Esophagus (tissue), 2 donors: ENCODE results near the gene SLC6A7. TPM values are rescaled to one million over a fixed set of nuclear protein-coding genes. Genes with fewer than 3 reads are reported as not detected.
A peak's percentile ranks its signal among the peaks of the same experiment; 100 is the strongest.

ENCODE experiments used
- H3K27ac ChIP-seq, 2 donors: one replicate each; pipeline ENCODE4 v1.5.1; 2013; ENCODE audit warnings: low read depth in 2 of 2, mild to moderate bottlenecking in 2 of 2, inconsistent platforms in 1 of 2, low read length in 1 of 2, moderate library complexity in 1 of 2
- H3K27me3 ChIP-seq, 2 donors: one replicate each; pipeline ENCODE4 v1.6.1; 2013; ENCODE audit warnings: low read length in 2 of 2, control low read depth in 1 of 2, mild to moderate bottlenecking in 1 of 2; ENCODE audit not compliant: insufficient read depth in 2 of 2, control insufficient read depth in 1 of 2
- H3K36me3 ChIP-seq, 2 donors: one replicate each; pipeline ENCODE4 v1.6.1; 2013; ENCODE audit warnings: low read length in 1 of 2; ENCODE audit not compliant: control insufficient read depth in 2 of 2, insufficient read depth in 2 of 2
- H3K4me1 ChIP-seq, 2 donors: one replicate each; pipeline ENCODE4 v1.6.1; 2013; ENCODE audit warnings: low read length in 1 of 2; ENCODE audit not compliant: control insufficient read depth in 2 of 2, insufficient read depth in 2 of 2
- H3K4me3 ChIP-seq, 2 donors: one replicate each; pipeline ENCODE4 v1.5.1; 2013; ENCODE audit warnings: low read length in 2 of 2, mild to moderate bottlenecking in 2 of 2, low read depth in 1 of 2, moderate library complexity in 1 of 2
- H3K9me3 ChIP-seq, 2 donors: one replicate each; pipeline ENCODE4 v1.6.1; 2013; ENCODE audit warnings: mild to moderate bottlenecking in 2 of 2, low read depth in 1 of 2, low read length in 1 of 2, moderate library complexity in 1 of 2; ENCODE audit not compliant: control insufficient read depth in 2 of 2, insufficient read depth in 1 of 2
- WGBS, 2 donors: extraction: QIAGEN DNeasy Blood & Tissue Kit; methylation state at CpG; one replicate each; pipeline ENCODE4 v1.1.7; 2013; 5-methylcytosine and 5-hydroxymethylcytosine counted together
- polyA plus RNA-seq, 2 donors: library from polyadenylated mRNA; stranded (reverse); fragments of 200-250 nt; gene quantifications; one replicate each; pipeline ENCODE4 v1.2.3, GENCODE V29; 2013
- donor health status: healthy with polysubstance abuse.
- donor health status: Bipolar disorder and iron deficiency.

The SLC6A7 gene
- polyA plus RNA-seq, 2 donors, result not detected

DNA sequence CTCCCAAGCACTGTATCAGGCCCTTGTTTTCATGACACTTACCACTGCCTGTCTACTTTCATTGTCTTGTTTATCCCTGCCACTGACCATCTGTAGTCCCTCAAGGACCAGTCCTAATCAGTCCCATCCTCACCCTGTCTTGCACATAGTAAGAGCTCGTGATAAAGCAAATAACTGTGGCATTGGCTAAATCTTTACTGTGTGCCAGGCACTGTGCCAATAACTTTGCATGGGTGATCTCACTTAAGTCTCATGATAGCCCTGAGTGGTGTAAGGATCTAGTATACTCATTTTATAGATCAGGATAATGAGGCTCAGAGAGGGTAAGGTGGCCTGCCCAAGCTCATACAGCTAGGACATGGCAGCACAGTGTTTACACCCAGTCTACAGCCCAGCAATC, 17.7 kb upstream of the SLC6A7 start:
- Histone ChIP-seq H3K27me3 (no peaks in the 10 kb centered on the region), H3K36me3 (no peaks in the 10 kb centered on the region), H3K4me1 (no peaks in the 10 kb centered on the region), H3K27ac (no peak overlapping the region), H3K9me3 (no peaks in the 10 kb centered on the region), H3K4me3 (no peak overlapping the region)
- WGBS, 2 donors, result 54 to 71% methylated on average over 1 of the region's 1 CpG

DNA sequence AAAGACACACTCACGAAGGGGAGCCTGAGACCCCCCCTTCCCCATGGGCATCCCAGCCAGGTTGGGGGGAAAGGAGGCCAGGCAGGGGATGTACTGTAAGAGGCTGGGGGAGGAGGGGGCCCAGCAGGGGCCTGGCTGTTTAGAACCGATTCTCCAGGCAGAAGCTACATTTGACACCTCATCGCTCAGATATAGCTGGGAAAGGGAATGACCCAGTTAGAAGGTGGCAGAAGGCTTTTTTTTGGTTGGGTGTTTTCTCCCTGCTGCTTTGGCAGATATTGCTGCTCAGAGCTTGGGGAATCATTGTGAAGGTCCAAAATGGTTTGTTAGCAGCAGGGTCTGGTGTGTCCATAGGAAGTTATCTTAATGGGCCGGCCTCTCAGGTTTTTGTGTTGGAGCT, 17.3 kb upstream of the SLC6A7 start:
- Histone ChIP-seq H3K4me3 (no peak overlapping the region), H3K9me3 (no peaks in the 10 kb centered on the region), H3K27ac (no peak overlapping the region), H3K27me3 (no peaks in the 10 kb centered on the region), H3K4me1 (no peaks in the 10 kb centered on the region), H3K36me3 (no peaks in the 10 kb centered on the region)
- WGBS, 2 donors, result 92 to 95% methylated on average over 4 of the region's 4 CpGs

DNA sequence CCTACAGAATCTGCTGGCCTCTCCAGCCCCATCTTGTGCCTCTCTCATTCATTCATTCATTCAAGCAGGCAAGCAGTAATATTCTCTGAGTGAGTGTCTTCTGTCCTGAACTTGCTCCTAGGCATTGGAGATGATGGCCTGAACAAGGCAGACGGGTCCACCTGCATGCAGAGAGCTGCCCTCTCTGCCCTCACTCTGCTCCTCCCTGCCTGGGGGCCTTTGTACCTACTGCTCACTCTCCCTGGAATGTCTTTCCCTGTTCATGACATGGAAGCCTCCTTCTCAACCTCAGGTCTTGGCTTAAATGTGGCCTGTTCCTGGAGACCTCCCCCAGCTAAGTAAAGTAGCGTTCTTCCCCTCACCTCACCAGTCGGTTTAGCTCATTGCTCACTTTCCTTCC, 16.7 kb upstream of the SLC6A7 start:
- no peak overlapping the region for H3K27ac ChIP-seq
- H3K4me3 ChIP-seq, result no peak overlapping the region
- no peaks in the 10 kb centered on the region for H3K36me3 ChIP-seq
- 80 to 85% methylated on average over 3 of the region's 3 CpGs for WGBS, 2 donors
- H3K9me3 ChIP-seq, result no peaks in the 10 kb centered on the region
- no peaks in the 10 kb centered on the region for H3K27me3 ChIP-seq
- no peaks in the 10 kb centered on the region for H3K4me1 ChIP-seq

DNA sequence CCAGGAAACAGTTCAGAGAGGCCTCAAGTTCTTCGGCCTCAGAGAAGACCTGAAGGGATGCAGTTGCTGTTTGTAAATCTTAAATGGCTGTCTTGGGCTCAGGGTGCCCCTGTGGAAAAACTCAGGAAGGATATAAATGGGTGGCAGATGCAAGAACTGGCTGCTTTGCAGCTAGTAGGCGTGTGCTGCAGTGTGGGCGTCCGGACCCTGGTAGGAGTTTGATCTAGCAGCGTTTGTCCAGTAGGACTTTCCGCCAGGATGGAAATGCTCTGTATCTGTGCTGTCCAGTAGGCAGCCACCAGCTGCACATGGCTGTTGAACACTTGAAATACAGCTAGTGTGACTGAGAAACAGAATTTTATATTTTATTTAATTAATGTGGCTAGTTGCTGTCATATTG, 15.6 kb upstream of the SLC6A7 start:
- WGBS, 2 donors, result 85 to 89% methylated on average over 6 of the region's 6 CpGs
- H3K27ac ChIP-seq, result no peak overlapping the region
- H3K4me3 ChIP-seq, result no peak overlapping the region
- H3K9me3 ChIP-seq, result no peaks in the 10 kb centered on the region
- H3K27me3 ChIP-seq, result no peaks in the 10 kb centered on the region
- no peaks in the 10 kb centered on the region for H3K4me1 ChIP-seq
- H3K36me3 ChIP-seq, result no peaks in the 10 kb centered on the region

DNA sequence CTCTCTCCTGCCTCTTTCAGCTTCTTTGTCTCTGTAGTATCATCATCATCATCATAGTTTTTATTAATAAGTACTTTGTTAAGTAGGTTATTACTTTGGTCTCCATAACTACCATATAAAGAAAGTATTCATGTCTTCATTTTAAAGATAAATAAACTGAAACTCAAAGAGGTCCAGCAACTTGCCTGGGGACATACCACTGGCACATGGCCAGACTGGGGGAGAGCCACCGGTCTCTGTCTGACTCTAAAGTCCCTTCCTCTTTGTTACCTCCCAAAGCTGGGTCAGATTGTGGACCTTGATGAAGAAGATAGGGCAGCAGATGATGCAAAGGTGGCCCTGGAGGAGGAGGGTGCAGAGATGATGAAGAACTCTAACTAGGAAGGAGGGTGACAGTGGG, 14.8 kb upstream of the SLC6A7 start:
- Histone ChIP-seq H3K27ac (no peak overlapping the region), H3K27me3 (no peaks in the 10 kb centered on the region), H3K9me3 (no peaks in the 10 kb centered on the region), H3K36me3 (no peaks in the 10 kb centered on the region), H3K4me1 (no peaks in the 10 kb centered on the region), H3K4me3 (no peak overlapping the region)
- 30 to 59% methylated on average over 1 of the region's 1 CpG for WGBS, 2 donors

DNA sequence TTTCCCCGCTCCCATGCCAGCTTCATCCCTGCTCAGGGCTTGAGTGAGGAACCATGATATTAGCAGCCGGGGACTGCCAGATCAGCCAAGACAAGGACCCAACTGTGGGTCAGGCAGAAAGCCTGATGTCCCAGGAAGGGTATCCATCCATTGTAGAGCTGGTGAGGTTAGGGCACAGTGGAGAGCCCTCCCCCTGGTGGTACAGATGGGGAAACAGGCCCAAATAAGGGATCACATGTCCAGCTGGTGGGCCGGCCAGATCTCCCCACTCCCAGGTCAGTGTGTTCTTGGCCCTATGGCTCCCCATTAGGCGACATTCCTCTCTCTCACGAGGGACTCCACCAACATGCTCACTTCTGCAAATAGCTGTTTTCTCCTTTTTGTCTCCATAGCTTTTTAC, 14.3 kb upstream of the SLC6A7 start:
- H3K27me3 ChIP-seq, result no peaks in the 10 kb centered on the region
- 82 to 87% methylated on average over 5 of the region's 5 CpGs for WGBS, 2 donors
- H3K4me3 ChIP-seq, result no peak overlapping the region
- H3K27ac ChIP-seq, result no peak overlapping the region
- H3K36me3 ChIP-seq, result no peaks in the 10 kb centered on the region
- H3K9me3 ChIP-seq, result no peaks in the 10 kb centered on the region
- H3K4me1 ChIP-seq, result no peaks in the 10 kb centered on the region

DNA sequence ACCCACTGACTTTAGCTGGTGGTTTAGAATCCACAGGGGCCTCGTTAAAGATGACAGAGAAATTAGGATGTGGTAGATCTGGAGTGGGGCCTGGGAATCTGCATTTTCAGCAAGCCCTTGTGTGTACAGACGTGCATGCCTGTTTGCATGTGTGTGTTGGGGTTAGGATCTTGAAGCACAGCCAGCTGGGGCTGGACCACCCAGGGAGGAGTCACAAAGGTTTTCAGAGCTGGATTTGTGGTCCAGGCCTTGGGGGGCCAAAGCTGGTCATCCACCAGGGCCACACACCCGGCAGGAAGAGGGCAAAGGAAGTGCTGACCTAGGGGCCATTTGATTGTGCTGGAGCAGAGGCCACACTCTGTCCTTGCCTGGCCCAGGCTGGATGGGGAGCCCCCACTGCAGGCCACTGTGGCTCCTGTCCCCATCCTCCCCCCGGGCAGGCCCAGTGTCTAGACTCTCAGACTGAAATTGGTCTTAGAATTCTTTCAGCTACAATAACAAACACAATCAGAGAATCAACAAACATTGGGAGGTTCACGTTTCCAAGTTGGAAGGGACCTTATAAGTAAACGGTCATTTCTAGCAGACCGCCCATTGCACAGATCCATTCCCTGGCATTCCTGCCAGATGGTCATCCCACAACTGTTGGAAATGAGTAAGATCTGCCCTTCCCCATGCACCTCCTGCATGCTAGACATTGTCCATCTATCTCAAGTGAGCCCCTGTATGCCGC, 13.0 kb upstream of the SLC6A7 start:
- Histone ChIP-seq H3K4me3 (no peak overlapping the region), H3K4me1 (peaks cover 0 to 2% of the 10 kb centered on the region in 2 donors), H3K27ac (no peak overlapping the region)

DNA sequence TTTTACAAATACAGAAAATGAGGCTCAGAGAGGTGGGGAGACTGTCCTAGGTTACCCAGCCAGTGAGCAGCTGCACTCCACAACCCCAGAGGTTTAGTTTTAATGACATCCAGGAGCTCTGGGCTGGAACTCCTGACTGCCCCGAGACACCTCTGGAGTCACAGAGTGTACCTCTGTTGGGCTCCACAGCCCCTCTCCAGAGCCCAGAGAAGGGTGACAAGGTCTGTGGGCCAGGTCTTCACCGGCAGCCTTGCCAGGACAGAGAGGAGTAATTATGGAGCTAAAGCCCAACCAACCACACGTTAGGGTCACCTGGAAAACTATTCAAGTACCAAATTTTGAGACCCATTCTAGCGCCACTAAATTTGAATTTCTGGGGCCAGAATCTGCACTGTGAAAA, 12.1 kb upstream of the SLC6A7 start:
- H3K36me3 ChIP-seq, result no peaks in the 10 kb centered on the region
- H3K4me3 ChIP-seq, result no peak overlapping the region
- H3K4me1 ChIP-seq, result peaks cover 0 to 2% of the 10 kb centered on the region in 2 donors
- H3K9me3 ChIP-seq, result no peaks in the 10 kb centered on the region
- H3K27me3 ChIP-seq, result no peaks in the 10 kb centered on the region
- H3K27ac ChIP-seq, result no peak overlapping the region
- WGBS, 2 donors, result 70 to 74% methylated on average over 4 of the region's 4 CpGs

More for the DNA sequence above, 13.0 kb upstream of the SLC6A7 start:
- Histone ChIP-seq H3K27me3 (no peaks in the 10 kb centered on the region), H3K9me3 (no peaks in the 10 kb centered on the region), H3K36me3 (no peaks in the 10 kb centered on the region)
- WGBS, 2 donors, result 73 to 78% methylated on average over 8 of the region's 8 CpGs

DNA sequence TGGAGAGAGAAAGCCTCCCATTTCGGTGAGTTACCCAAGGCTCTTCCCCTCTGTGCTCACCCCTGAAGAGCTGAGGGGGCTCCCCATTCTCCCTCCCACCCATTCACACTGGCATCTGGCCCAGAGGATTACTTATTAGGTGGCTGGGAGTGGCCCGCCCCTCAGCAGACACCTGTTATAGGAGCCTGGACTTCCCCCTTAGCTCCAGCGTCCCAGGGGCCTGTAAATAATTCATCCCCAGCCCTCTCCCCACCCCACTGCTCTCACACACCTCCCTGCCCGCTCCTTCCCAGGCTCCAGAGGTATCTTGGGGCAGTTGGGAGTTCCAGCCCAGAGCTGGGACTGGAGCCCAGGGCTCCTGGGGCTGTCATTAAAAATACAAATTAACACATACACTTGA, 11.6 kb upstream of the SLC6A7 start:
- no peak overlapping the region for H3K27ac ChIP-seq
- no peak overlapping the region for H3K4me3 ChIP-seq
- H3K27me3 ChIP-seq, result no peaks in the 10 kb centered on the region
- no peaks in the 10 kb centered on the region for H3K9me3 ChIP-seq
- H3K4me1 ChIP-seq, result peaks cover 0 to 2% of the 10 kb centered on the region in 2 donors
- no peaks in the 10 kb centered on the region for H3K36me3 ChIP-seq
- 39 to 56% methylated on average over 4 of the region's 4 CpGs for WGBS, 2 donors

DNA sequence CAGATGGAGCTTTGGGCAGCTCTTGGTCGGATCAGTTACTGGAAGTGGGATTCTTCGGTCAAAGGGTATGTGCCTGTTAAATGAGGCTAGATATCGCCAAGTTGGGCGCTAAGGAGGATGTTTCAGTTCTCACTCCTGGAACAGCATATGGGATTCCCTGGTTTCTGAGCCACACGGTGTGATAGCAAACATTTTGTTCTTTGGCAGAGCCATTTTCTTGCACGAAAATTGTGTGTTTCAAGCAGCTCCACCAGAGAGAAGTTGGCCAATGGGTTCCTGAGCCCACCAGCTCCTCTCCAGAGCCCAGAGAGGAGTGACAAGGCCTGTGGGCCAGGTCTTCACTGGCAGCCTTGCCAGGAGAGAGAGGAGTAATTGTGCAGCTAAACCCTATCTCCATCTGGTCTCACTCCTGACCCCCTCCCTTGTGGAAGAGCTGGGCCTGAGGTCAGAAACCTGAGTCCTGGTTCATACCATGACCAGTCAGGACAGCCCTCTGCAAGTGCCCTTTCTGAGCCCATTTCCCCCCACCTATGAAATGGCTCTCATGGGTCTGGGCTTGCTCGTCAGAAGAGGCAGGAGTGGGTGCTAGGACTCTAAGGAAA, 10.7 kb upstream of the SLC6A7 start:
- 89 to 90% methylated on average over 7 of the region's 7 CpGs for WGBS, 2 donors
- Histone ChIP-seq H3K27me3 (no peaks in the 10 kb centered on the region), H3K36me3 (no peaks in the 10 kb centered on the region), H3K27ac (peak overlapping the region in 1 of 2 donors; percentile 75), H3K9me3 (no peaks in the 10 kb centered on the region), H3K4me3 (no peak overlapping the region), H3K4me1 (peaks cover 0 to 2% of the 10 kb centered on the region in 2 donors)
